ENCODE data around the gene ANO1.
"Not testable (repeated sequence)": the region's sequence is repeated elsewhere in the genome, so short reads cannot be mapped to it uniquely, and the experiment has no call there.

ANO1 gene

DNA sequence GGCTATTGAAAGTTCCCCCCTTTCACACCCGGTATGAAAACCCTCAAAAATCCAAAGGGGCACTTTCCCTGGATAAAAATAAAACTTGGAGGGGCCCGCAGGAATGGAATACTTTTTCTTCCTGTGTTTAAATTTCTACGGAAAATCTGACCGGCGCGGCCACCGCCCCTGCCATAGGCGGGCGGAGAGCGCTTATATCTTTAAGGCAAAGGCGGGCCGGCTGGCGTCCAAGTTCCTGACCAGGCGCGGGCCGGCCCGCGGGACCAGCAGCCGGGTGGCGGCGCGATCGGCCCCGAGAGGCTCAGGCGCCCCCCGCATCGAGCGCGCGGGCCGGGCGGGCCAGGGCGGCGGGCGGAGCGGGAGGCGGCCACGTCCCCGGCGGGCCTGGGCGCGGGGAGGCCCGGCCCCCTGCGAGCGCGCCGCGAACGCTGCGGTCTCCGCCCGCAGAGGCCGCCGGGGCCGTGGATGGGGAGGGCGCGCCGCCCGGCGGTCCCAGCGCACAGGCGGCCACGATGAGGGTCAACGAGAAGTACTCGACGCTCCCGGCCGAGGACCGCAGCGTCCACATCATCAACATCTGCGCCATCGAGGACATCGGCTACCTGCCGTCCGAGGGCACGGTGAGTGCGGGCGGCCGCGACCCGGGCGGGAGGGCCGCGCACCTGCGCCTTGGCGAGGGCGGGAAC is at the start of gene ANO1:
ANO1 (plus strand) TSS at position 223 of the 686 bp plus-strand sequence; CDS start at position 513, 290 bp downstream.
- DNase-seq: no peak

DNA sequence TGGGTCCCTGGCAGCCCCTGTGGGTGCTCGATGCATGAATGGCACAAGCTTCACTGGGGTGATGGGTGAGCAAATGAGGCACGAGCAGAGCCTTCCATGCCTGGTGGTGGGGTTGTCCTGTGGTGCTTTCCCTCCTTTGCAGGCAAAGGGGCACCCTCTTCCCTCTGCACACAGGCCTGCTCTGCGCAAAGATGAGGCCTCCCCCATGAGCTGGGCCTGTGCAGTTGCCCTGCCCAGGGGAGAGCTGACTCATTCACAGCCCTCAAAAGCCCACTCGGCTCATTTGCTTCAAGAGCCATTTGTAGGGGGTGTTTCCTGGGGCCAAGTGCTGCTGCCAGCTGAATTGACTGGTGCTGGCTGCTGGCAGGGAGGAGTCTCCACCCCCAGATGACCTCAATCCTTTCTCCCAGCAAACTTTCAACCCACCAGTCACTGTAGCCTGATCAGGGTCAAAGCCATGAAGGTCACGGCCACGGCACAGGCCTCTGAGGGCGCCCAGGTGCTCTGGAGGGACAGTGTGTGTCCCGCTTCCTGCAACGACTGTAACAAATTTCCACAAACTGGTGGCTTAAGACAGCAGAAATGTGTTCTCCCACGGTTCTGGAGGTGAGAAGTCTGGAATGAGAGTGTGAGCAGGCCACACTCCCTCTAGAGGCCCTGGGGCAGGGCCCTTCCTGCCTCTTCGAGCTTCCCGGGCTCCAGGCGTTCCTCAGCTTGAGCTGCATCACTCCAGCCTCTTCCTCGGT is 48.8 kb upstream of the ANO1 start:
- DNase-seq: no peak

DNA sequence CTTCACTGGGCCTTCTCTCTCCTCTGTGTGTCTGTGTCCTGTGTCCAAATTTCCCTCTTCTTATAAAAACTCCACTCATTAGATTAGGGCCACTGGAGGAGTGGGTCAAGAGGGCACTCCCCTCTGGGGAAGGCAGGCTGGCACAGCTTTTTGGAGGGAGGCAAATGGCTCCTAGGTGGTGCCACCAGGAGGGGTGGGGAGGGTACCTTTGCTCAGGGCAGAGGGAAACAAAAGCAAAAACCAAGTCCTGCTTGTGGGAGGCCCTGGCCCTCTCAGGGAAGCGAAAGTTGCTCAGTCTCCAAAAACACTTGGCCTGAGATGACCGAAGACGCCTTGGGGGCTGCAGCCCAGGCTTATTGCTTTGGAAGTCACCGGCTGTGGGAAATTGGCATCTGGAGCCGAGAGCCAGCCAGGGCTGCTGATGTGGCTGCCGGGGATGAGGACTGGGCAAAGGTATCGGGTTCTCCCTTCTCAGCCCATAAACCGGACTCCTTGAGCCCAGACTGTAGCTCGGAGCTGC is 48.2 kb upstream of the ANO1 start:
- no peak for DNase-seq

- no peak for DNase-seq
Measured at GRCh38 chr11:70030412-70030811, 47.7 kb upstream of the ANO1 start.

- DNase-seq: no peak
Measured at GRCh38 chr11:70031631-70032469, 46.3 kb upstream of the ANO1 start.

DNA sequence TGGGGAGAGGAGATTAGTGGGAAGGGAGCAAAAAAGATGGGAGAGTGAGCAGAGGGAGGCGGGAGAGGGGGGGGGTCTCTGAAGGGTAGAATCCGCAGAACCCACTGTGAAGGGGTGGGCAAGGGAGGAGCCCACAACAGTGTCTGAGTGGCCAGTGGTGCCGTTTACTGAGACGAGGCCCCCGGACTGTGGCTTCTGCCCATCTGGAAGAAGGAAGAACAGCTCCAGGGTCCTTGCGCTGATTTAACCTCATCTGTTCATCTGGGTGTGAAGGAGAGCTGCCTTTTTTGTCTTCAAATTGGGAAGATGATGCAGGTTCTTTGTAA is 45.7 kb upstream of the ANO1 start:
- DNase-seq: no peak

GRCh38 chr11:70032943-70033710 is 45.0 kb upstream of the ANO1 start:
- no peak for DNase-seq

GRCh38 chr11:70033711-70034070 is 44.4 kb upstream of the ANO1 start:
- no peak for DNase-seq

DNA sequence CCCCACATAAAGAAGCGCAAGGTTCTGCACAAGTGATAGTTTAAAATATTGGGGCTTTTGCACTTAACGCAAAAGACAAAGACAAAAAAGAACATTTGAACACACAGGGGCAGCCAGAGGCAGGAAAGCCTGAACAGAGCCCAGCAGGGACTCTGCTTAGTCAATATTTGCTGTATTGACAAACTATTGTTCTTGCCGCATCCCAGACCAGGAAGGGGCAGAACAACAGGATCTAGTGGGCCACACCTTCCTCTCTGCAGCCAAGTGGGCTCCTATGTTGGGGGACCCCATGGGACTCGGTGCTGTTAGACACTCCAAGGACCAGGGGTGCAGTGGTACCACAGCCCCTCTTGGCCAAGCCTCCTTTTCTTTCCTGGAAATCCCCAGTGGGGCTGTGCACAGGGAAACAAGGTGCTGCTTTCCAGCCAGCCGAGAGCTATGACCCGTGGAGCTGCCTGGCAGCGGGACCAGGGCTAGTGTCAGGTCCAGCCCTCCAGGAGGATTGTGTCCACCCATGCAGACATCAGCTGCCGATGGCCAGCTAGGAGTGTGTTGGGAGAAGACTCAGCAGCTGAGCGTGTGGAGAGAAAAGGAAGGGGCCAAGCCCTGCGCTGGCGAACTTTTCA is 43.3 kb upstream of the ANO1 start:
- no peak for DNase-seq

GRCh38 chr11:70035665-70036064 is 42.5 kb upstream of the ANO1 start:
- not testable (repeated sequence) for DNase-seq

DNA sequence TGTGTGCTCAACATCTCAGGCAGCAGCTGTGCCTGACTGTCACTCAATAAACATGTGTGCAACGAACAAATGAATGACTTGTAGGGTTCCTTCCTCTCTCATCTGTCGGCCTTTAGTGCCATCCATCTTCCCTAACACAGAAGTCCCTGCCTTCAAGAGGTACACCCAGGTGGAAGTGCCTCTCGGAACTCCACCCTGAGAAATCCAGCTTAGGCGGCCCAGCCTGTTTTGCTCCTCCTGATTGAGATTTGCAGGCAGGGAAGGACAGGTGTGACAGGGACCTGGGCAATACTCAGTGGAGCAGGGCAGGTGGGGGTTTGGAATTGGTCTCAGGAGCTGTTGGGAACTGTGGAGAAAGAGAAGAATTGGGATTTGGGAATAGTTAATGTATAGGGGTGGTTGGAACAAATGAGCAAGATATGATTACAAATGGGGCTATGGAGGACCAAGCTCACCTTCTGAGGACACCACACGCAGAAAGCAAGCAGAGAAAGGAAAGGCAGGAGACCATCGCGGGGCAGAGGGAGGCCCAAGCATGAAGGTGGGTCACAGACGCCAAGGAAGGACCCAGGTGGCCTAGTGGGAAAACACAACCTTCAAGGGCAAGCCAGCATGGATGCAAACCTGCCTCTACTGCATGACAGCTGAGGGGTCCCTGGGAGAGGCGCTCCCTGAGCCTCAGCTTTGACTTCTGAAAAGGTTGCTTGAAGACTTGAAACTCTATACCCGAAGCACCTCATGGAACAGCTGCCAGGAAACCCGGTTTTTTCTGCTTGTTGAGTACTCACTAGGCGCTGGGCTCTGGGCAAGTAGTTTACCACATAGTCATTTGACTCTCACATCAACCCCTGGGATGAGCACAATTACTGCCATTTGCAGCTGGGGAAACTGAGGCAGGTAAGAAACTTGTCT is 40.9 kb upstream of the ANO1 start:
- DNase-seq: no peak

DNA sequence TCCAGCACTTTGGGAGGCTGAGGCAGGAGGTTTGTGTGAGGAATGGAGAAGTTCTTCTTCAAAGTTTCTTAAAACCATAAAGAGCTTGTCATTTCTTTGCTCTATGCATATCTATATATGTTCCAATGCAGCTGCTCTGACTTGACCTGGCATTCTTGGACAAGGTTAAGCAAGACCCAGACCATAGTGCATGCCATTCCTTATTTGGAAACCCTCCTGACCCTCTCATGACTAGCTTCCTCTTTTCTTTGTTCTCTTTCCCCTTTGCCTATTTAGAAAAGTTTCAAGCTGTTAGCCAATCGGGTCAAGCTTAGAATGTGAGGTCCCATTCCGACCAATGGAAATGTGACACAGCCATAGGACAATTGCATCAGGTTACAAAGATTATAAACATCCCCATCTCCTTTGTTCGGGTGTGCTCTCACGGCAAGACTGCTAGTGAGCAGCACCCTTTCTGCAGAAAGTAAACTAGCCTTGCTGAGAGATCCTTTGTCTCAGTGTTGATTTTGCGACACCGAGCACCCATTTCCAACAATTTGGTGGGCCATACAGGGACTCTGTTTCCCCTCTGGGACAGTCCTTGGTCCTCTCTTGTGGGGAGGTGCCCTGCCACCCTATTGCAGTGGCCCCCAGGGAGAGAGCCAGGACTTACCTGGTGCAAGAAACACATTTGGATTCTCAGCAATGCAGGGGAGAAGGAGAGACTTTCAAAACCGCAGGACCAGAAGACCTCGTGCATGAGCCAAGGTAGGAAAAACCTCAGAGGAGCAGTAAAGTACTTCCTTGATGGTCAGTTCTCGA is 39.9 kb upstream of the ANO1 start:
- no peak for DNase-seq

- DNase-seq: no peak
Measured at GRCh38 chr11:70040452-70040851, 37.7 kb upstream of the ANO1 start.

GRCh38 chr11:70040869-70041501 is 37.1 kb upstream of the ANO1 start:
- DNase-seq: no peak

GRCh38 chr11:70043482-70043881 is 34.6 kb upstream of the ANO1 start:
- no peak for DNase-seq

GRCh38 chr11:70046089-70046488 is 32.0 kb upstream of the ANO1 start:
- DNase-seq: no peak

GRCh38 chr11:70048279-70049024 is 29.7 kb upstream of the ANO1 start:
- DNase-seq: no peak

DNA sequence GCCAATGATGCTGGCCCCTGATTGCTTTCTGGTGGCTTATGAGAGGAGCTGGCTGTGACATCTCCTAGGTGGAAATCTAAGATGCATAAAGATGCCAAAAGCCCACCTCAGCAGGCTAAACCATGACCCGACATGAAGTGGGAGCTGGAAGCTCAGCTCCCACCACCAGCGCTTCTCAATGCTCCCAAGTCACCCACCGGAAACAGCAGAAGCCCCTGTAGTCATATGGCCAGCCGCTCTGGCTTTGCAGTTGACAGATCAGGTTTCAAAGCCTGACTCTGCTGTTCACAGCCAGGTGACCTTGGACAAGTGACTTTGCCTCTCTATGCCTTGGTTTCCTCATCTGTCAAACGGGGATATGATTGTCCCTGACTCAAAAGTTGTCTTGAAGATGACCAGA is 29.1 kb upstream of the ANO1 start:
- DNase-seq: no peak

GRCh38 chr11:70050243-70050642 is 27.9 kb upstream of the ANO1 start:
- no peak for DNase-seq
